H9 (cell line): Measurements from ENCODE around the gene ROBO3. TPM values are rescaled to one million over a fixed set of nuclear protein-coding genes. Genes with fewer than 3 reads are reported as not detected.

Experiments
- DNase-seq: peaks from one replicate; pipeline ENCODE4 v3.0.0-alpha.2; 2017
- H2AFZ ChIP-seq: one replicate; pipeline ENCODE4 v1.6.1; 2013; ENCODE audit warnings: mild to moderate bottlenecking, low read length, control low read depth, moderate library complexity
- H2AK5ac ChIP-seq: 2 replicates; pipeline ENCODE4 v1.6.1; 2013; ENCODE audit warnings: low read length, control low read depth, mixed read lengths; ENCODE audit not compliant: insufficient read length
- H2BK120ac ChIP-seq: one replicate; pipeline ENCODE4 v1.6.1; 2013; ENCODE audit warnings: low read depth, mild to moderate bottlenecking, low read length, control low read depth, inconsistent platforms; ENCODE audit not compliant: poor library complexity, severe bottlenecking
- H2BK12ac ChIP-seq: 2 replicates; pipeline ENCODE4 v1.6.1; 2013; ENCODE audit warnings: low read length, control low read depth, mixed read lengths, low read depth; ENCODE audit not compliant: insufficient read length
- H2BK15ac ChIP-seq: 2 replicates; pipeline ENCODE4 v1.6.1; 2013; ENCODE audit warnings: low read depth, low read length, control low read depth
- H2BK20ac ChIP-seq: one replicate; pipeline ENCODE4 v1.6.1; 2013; ENCODE audit warnings: low read depth, mild to moderate bottlenecking, low read length, control low read depth, inconsistent platforms; ENCODE audit not compliant: poor library complexity, severe bottlenecking
- H2BK5ac ChIP-seq: 2 replicates; pipeline ENCODE4 v1.6.1; 2013; ENCODE audit warnings: low read length, control low read depth, mixed read lengths; ENCODE audit not compliant: insufficient read length
- H3K14ac ChIP-seq: 2 replicates; pipeline ENCODE4 v1.6.1; 2013; ENCODE audit warnings: low read length, control low read depth; ENCODE audit not compliant: insufficient read depth
- H3K18ac ChIP-seq: 2 replicates; pipeline ENCODE4 v1.6.1; 2013; ENCODE audit warnings: low read depth, mild to moderate bottlenecking, mixed read lengths, low read length, control low read depth; ENCODE audit not compliant: insufficient read length
- H3K23ac ChIP-seq: 2 replicates; pipeline ENCODE4 v1.6.1; 2013; ENCODE audit warnings: low read length, control low read depth, mixed read lengths, low read depth; ENCODE audit not compliant: insufficient read length
- H3K23me2 ChIP-seq: 2 replicates; pipeline ENCODE4 v1.6.1; 2013; ENCODE audit warnings: low read depth, mild to moderate bottlenecking, mixed read lengths, low read length, control low read depth; ENCODE audit not compliant: insufficient read length, poor library complexity, severe bottlenecking
- H3K27ac ChIP-seq: 2 replicates; pipeline ENCODE4 v1.5.1; 2013; ENCODE audit warnings: low read length, control low read depth, mixed read lengths, low read depth; ENCODE audit not compliant: insufficient read length
- H3K27me3 ChIP-seq: 2 replicates; pipeline ENCODE4 v1.6.1; 2013; ENCODE audit warnings: low read length, control low read depth, inconsistent platforms; ENCODE audit not compliant: insufficient read depth
- H3K4ac ChIP-seq: 2 replicates; pipeline ENCODE4 v1.6.1; 2013; ENCODE audit warnings: low read depth, mild to moderate bottlenecking, control low read depth, inconsistent platforms, low read length, moderate library complexity
- H3K4me1 ChIP-seq: 2 replicates; pipeline ENCODE4 v1.6.1; 2013; ENCODE audit warnings: low read length, control low read depth, inconsistent platforms; ENCODE audit not compliant: insufficient read depth
- H3K4me2 ChIP-seq: 2 replicates; pipeline ENCODE4 v1.6.1; 2013; ENCODE audit warnings: low read length, control low read depth, mixed read lengths; ENCODE audit not compliant: insufficient read length, insufficient read depth
- H3K56ac ChIP-seq: 2 replicates; pipeline ENCODE4 v1.6.1; 2013; ENCODE audit warnings: low read depth, mild to moderate bottlenecking, mixed read lengths, low read length, control low read depth; ENCODE audit not compliant: insufficient read length
- H3K79me1 ChIP-seq: 2 replicates; pipeline ENCODE4 v1.6.1; 2013; ENCODE audit warnings: low read depth, mild to moderate bottlenecking, moderate library complexity, low read length, control low read depth, inconsistent platforms; ENCODE audit not compliant: insufficient read depth, poor library complexity, severe bottlenecking
- H3K79me2 ChIP-seq: 2 replicates; pipeline ENCODE4 v1.6.1; 2013; ENCODE audit warnings: low read length, control low read depth, inconsistent platforms; ENCODE audit not compliant: insufficient read depth
- H3K9ac ChIP-seq: 2 replicates; pipeline ENCODE4 v1.6.1; 2013; ENCODE audit warnings: low read length, control low read depth, mixed read lengths; ENCODE audit not compliant: insufficient read length; ENCODE audit errors: extremely low read depth
- H3K9me3 ChIP-seq: one replicate; pipeline ENCODE4 v1.6.1; 2013; ENCODE audit warnings: low read depth, low read length, inconsistent platforms; ENCODE audit not compliant: control insufficient read depth
- H3T11ph ChIP-seq: one replicate; pipeline ENCODE4 v1.6.1; 2013; ENCODE audit warnings: mild to moderate bottlenecking, low read length, control low read depth, inconsistent platforms
- H4K20me1 ChIP-seq: one replicate; pipeline ENCODE4 v1.6.1; 2013; ENCODE audit not compliant: control insufficient read depth, insufficient read length, insufficient read depth
- H4K5ac ChIP-seq: 2 replicates; pipeline ENCODE4 v1.6.1; 2013; ENCODE audit warnings: low read depth, mild to moderate bottlenecking, mixed read lengths, low read length, control low read depth; ENCODE audit not compliant: insufficient read length
- H4K8ac ChIP-seq: replicated peaks from 2 replicates; pipeline ENCODE4 v1.6.1; 2013; ENCODE audit warnings: low read length, control low read depth, mixed read lengths, low read depth; ENCODE audit not compliant: insufficient read length
- H4K91ac ChIP-seq: 2 replicates; pipeline ENCODE4 v1.6.1; 2013; ENCODE audit warnings: low read depth, mild to moderate bottlenecking, moderate library complexity, mixed read lengths, low read length, control low read depth; ENCODE audit not compliant: insufficient read length
- H3K27ac Mint-ChIP-seq, 3 experiments: 2 replicates in 2 of 3; 3 replicates in 1 of 3; pipeline ENCODE4 v1.8.0; 2020 to 2021; ENCODE audit warnings: mixed read lengths in 3 of 3, mild to moderate bottlenecking in 1 of 3, moderate library complexity in 1 of 3
- H3K27me3 Mint-ChIP-seq: 2 replicates; pipeline ENCODE4 v1.8.0; 2021; ENCODE audit warnings: low read depth, mild to moderate bottlenecking, moderate library complexity, mixed read lengths
- H3K36me3 Mint-ChIP-seq, 3 experiments: 2 replicates in 2 of 3; 3 replicates in 1 of 3; pipeline ENCODE4 v1.8.0; 2020 to 2021; ENCODE audit warnings: low read depth in 3 of 3, mixed read lengths in 3 of 3; ENCODE audit not compliant: insufficient read depth in 1 of 3
- H3K4me1 Mint-ChIP-seq, 2 experiments: 2 replicates each; pipeline ENCODE4 v1.8.0; 2020; ENCODE audit warnings: mixed read lengths in 2 of 2
- H3K4me3 Mint-ChIP-seq, 2 experiments: 2 replicates in 1 of 2; 3 replicates in 1 of 2; pipeline ENCODE4 v1.8.0; 2020 to 2021; ENCODE audit warnings: mild to moderate bottlenecking in 2 of 2, mixed read lengths in 2 of 2, moderate library complexity in 1 of 2
- H3K9me3 Mint-ChIP-seq, 2 experiments: 2 replicates in 1 of 2; 3 replicates in 1 of 2; pipeline ENCODE4 v1.8.0; 2020; ENCODE audit warnings: mild to moderate bottlenecking in 2 of 2, mixed read lengths in 2 of 2, moderate library complexity in 1 of 2
- WGBS: extraction: QIAGEN DNeasy Blood & Tissue Kit; methylation state at CpG from one replicate; pipeline ENCODE4 v1.1.7; 2013; ENCODE audit warnings: missing lambda C conversion rate, low lambda C conversion rate, mixed read lengths; ENCODE audit not compliant: insufficient read length; ENCODE audit errors: extremely low coverage; 5-methylcytosine and 5-hydroxymethylcytosine counted together
- total RNA-seq: library from RNA; stranded (reverse); gene quantifications from 2 replicates; pipeline ENCODE4 v1.2.1, GENCODE V29; 2021
- TF ChIP-seq, protein P1 (sequence below): fragments of 200-600 bp; sonication (generic); conservative IDR thresholded peaks from 3 replicates; pipeline ENCODE4 v1.8.0; 2021; ENCODE audit warnings: antibody characterized with exemption, mild to moderate bottlenecking

The ROBO3 gene
- total RNA-seq, 1 experiment from 2014 or later = 12.6 TPM

DNA sequence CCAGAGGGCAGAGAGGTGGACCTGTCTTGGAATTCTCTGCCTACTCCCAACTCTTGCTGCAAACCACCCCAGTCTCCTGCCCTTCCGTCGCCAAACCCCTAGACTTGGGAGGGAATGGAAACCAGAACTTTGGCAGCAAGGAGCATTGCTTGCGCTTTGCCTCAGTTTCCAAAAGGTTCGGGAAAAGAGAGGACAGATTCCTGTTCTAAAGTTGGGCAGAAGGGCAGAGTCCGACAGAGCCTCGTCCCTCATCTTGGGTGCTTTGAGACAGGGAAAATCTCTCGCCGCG lies 396 bp upstream of the ROBO3 start:
- Histone ChIP-seq H3T11ph (no peak overlapping the region), H2BK120ac (no peak overlapping the region), H3K23ac (no peak overlapping the region), H3K4me2 (peak overlapping the region; percentile 51), H4K91ac (no peak overlapping the region), H4K8ac (no peak overlapping the region), H3K9ac (no peak overlapping the region), H2AFZ (no peak overlapping the region), H3K23me2 (peaks cover 3% of the 10 kb centered on the region), H4K5ac (no peak overlapping the region), H3K18ac (no peak overlapping the region), H3K27ac (no peak overlapping the region), H2AK5ac (no peak overlapping the region), H3K79me2 (no peaks in the 10 kb centered on the region), H3K79me1 (no peaks in the 10 kb centered on the region), H2BK12ac (no peak overlapping the region), H2BK15ac (no peak overlapping the region), H4K20me1 (no peaks in the 10 kb centered on the region), H3K9me3 (no peaks in the 10 kb centered on the region), H3K56ac (no peak overlapping the region), H3K14ac (no peak overlapping the region), H2BK20ac (no peak overlapping the region), H3K4me1 (no peaks in the 10 kb centered on the region; the same call in 1 of the 2 replicates), H3K4ac (no peak overlapping the region), H3K27me3 (peaks cover 94% of the 10 kb centered on the region), H2BK5ac (no peak overlapping the region)
- Mint-ChIP-seq H3K27ac (no peak overlapping the region), H3K36me3 (no peaks in the 10 kb centered on the region; a peak in 1 of 7 replicates), H3K9me3 (no peaks in the 10 kb centered on the region; a peak in 3 of 5 replicates), H3K27me3 (peaks cover 99% of the 10 kb centered on the region), H3K4me1 (peaks cover 23 to 64% of the 10 kb centered on the region in 2 experiments), H3K4me3 (peak overlapping the region in 1 of 2 experiments; percentile 73; a peak in 2 of 5 replicates)
- TF ChIP-seq, protein P1, sequence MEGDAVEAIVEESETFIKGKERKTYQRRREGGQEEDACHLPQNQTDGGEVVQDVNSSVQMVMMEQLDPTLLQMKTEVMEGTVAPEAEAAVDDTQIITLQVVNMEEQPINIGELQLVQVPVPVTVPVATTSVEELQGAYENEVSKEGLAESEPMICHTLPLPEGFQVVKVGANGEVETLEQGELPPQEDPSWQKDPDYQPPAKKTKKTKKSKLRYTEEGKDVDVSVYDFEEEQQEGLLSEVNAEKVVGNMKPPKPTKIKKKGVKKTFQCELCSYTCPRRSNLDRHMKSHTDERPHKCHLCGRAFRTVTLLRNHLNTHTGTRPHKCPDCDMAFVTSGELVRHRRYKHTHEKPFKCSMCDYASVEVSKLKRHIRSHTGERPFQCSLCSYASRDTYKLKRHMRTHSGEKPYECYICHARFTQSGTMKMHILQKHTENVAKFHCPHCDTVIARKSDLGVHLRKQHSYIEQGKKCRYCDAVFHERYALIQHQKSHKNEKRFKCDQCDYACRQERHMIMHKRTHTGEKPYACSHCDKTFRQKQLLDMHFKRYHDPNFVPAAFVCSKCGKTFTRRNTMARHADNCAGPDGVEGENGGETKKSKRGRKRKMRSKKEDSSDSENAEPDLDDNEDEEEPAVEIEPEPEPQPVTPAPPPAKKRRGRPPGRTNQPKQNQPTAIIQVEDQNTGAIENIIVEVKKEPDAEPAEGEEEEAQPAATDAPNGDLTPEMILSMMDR = no peak
- DNase-seq = no peak
- WGBS = no CpG with 5 or more reads among the region's 9 CpGs
